GM21390 (cell line): ENCODE measurements around the gene KAZN.

Experiments used
- ATAC-seq: cut with Tn5 transposase; IDR thresholded peaks from one replicate; pipeline ENCODE4 v1.9.1; 2021; ENCODE audit not compliant: unreplicated experiment

KAZN gene

DNA sequence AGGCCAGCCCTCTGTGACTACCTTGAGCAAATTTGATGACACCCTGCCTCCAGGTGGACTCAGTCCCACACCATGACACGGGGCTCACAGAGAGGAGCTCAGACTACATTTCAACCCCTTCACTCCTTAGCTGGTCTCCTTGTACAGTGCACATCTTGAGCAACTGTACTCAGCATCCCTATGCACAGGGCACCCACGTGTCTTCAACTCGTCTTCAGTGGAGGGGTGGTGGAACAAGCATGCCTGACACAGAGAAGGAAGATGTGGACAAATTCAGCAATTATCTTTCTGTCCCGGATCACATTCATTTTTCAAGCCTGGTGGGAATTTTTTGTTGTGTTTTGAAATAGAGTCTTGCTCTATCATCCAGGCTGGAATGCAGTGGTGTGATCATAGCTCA lies 213.7 kb downstream of the KAZN start:
- no peak for ATAC-seq

DNA sequence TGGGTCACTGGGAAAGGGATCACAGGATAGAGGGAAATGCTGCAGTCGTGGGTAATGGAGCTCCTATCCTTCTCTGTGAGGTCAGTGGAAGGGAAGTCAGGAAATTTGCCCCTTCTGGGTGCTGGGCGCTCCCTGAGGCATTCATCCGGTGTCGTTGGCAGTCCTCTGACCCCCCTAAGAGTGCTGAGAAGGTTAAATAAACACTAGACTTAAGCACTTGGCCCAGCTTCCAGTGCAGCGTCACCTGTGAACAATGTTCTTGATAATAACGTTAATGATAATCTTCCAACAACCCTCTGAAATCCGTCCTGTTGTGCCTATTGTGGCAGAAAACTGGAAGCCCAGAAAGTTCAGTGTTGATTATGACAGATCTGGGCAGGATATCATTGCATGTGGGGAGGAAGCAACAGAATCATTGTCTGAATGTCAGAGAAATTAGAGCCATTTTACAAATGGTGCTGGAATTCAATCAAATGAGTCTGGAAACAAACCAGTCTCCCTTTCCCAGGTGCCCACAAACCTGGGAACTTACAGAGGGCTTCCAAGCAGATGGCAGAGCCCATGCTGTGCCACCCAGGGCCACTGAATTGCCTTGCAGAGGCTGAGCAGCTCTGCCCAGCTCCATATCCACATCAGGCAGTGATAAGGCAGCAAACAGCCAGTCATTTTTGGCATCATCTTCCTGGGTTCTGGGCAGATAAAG lies 216.8 kb downstream of the KAZN start:
- no peak for ATAC-seq

DNA sequence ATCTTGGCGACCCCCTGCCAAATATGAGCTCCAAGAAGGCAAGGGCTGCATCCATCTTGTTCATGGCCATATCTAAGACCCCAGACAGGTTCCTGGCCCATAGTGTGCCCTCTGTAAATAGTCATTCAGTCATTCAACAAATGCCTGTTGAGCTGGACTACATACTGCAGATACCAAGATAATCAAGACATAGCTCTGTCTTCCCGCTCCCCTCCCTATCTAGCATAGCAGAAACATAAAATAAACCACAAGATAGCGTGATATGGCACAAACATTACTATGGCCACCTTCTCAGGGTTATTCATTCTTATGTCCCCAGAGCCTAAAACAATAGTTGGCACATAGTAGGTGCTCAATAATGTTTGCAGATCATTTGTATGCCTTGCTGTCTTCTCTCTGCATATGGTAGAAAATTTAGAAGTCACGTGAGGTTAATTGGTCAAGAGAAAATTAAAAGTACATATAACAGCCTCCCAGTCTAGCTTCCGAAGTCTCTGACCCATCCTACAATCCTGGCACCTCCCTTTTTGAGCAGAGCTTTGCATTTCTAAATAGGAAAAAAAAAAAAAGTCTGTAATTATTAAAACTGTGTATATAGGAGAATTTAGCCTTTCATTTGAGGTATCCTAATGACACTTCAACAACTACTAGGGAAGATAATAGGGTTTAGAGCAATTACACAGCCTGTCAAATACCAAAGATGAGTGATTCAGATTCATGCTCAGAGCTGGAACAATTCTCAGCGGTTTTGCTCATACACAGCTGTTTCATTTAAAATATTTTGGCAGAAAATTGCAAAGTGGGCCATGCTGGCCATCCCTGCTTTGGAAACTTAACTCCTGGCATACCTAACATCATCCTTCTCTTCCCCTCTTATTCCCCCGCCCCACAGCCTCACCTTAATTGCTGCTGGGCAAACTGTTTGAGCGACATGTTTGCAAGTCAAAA lies 219.0 kb downstream of the KAZN start:
- no peak for ATAC-seq

DNA sequence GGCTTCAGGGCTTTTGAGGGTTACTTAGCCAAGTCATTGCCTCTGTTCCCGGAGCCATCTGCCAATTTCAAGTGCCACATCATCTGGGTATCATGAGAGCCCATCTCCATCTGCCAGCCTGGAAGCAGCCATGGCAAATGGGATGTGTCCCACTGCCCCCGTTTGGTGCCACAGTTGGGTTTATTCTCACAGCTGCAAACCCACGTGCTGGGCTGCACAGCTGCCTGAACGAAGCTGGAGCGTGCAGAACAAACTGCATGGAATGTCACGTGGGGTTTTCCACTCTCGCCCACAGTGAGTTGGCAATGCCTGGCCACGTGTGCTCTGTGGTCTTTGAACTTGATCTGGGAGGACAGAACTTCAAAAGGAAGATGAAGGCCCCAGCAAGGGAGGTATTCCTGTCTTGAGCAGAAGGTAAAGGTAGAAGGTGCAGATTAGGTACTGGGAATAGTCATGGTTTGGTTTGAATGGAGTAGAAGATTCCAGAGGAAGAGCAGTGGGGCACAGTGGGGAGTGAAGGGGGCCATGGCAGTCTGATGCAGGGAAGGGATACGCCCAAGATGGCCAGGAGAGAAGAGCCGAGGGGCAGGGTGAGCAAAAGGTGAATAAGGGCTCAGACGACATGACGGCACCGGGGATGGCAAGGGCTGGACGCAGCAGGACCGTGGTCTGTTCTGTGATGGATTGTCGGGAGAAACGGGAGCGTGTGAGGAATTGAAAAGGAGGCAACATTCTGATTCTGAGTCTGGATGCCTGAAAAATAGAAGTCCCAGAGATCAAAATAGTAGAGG lies 222.0 kb downstream of the KAZN start:
- no peak for ATAC-seq

DNA sequence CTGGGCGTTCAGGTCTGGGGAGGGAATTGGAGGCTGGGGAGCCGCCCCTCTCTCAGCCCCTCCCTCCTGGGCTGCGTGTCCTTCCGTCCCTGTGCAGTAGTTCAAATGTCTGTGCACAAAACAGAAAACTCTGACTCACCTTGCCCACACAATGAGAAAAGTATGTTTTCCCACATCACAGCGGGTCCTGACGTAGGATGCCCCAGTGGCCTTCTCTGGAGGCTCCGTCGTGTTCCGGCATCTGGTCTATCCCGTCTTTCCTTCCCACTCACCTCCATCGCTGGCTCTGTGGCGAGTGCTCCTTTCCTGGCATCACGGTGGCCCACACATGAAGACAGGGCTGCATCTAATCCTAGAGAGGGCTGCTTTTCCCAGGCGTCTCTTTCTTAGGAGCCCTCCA lies 224.0 kb downstream of the KAZN start:
- ATAC-seq: no peak

DNA sequence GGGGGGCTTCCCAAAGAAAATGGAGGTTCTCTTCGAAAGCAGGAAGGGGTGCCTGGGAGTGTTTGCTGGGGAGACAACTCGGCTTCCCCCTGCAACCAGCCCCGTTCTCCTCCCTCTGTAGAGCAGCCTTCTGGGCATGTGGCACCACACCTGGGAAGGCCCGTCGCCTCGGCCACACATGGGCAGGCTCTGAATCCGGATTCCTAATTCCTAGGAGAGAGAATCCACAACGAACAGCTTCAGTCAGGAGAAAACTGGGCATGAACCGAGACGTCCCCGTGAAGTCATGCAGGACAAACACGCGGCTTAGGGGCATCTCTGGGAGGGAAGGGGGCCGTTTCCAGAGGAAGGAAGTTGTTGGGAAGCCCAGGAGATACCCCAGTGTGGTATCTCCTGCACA lies 224.5 kb downstream of the KAZN start:
- ATAC-seq: no peak

DNA sequence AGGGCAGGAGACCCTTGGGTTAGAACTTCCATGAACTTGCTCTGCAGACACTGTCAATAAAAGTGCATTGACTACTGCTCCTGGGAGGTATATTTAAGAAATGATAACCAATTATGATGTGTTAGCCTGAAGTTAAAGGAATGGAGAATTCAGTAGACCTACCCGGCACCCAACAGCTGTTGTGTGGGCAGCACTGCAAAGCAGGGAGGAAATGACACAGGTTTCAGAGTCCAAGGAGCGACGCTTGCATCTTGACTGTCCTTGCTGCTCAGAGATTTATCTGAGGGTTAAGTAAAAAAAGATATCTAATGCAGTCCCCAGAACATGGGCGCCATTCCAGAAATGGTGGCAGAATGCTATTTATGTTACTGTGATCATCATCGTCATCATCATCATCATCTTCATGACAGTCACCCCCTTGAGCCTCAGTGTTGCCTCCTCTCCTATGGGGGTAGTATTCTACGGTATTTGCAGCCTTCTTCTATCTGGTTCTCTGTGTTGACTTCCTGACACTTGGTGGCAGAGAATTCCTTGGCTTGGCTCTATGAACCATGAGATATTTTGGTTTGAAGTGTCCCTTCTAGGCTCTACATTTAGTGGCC lies 225.9 kb downstream of the KAZN start:
- no peak for ATAC-seq

DNA sequence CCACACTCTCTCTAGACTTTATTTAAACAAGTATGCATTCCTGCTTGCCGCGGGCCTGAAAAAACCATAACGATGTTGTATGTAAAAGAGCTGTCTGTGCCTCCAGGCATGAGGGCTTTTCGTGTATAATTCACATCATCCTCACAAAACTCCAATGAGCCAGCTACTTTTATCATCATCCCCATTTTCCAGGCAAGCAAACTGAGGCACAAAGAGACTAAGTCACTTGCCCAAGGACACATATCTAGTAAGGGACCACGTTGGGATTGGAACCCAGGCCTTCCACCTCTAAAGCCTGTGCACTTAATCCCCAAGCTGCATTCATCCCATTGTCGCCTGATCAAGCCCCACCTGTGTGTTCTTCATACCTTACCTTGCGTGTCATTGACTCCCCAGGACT lies 226.9 kb downstream of the KAZN start:
- ATAC-seq: no peak

DNA sequence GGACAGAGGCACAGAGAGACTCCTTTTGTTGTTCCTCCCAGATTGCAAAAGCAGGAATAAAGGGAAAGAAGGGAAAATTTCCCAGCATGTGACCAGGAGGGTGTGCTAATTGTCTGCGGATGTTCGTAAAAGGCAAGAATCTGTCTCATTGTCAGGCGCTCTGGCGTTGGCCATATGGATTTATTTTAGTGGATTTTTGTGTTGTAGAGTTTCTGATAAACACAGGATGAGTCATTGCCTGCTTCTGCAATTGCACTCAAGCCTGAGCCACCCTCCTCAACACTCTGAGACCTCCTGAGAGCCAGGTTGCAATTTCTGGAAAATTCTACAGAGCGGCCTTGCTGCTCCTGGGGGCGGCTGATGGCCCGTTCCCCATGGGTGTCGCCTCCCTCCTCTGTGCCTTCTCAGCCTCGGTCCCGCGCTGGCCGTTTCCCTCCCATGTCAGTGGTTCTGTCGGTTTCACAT lies 227.7 kb downstream of the KAZN start:
- no peak for ATAC-seq

DNA sequence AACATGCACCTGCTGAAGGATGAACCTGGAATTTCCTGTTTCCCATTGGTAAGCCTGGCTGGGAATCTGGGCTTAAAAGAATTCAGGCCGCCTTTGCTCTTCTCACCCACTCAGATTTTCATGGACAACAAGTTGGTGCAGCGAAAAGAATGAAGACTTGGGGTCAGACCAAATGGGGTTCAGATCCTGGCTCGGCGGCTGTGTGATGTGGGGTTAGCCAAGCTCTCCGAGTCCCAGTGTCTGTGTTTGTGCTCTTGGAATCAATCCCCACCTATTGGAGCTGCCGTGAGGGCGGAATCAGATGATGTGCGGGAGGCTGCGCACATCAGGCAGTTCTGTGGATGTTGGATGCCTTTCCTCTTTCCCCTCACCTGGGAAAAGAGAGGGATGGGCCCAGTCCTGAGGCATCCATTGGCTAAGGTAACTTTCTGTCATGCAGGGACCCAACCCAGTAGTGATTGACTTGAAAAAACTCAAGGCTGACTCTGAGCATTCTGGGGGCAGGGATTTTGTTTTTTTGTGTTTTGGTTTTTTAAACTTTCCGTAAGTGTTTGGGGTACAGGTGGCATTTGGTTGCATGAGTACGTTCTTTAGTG lies 228.3 kb downstream of the KAZN start:
- ATAC-seq: no peak

DNA sequence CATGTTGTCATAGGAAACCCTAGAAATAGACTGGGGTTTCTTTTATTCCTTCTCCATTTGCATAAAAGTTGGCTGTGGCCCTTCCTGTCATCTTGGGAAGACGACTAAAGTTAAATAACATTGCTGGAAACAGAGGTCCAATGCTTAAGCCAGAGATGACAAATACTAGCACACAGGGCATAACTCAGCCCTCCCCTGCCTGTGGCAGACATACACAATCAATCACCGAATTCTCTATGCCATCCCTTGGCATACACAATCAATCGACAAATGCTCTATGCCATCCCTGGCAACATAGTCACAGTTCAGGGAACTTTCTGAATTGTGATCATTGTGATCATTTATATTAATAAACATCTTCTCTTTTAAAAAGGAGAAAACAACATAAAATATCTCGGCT lies 229.4 kb downstream of the KAZN start:
- ATAC-seq: no peak

DNA sequence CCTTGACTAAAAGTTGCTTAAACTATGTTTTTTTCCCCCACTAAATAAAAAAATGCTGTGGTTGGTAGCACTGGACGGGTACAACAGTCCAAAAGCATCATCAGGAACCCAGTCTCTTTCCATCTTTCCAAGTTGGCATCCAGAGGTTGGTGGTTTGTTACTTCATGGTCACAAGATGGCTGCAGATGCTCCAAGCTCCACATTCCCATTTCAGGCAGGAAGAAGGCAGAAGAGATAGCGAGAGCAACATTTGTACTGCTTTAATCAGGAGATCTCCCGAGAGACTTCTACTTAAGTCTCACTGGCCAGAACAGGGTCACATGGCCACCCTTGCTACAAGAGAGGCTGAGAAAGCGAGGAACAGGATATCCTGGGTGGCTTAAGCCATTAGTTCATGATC lies 230.2 kb downstream of the KAZN start:
- no peak for ATAC-seq

DNA sequence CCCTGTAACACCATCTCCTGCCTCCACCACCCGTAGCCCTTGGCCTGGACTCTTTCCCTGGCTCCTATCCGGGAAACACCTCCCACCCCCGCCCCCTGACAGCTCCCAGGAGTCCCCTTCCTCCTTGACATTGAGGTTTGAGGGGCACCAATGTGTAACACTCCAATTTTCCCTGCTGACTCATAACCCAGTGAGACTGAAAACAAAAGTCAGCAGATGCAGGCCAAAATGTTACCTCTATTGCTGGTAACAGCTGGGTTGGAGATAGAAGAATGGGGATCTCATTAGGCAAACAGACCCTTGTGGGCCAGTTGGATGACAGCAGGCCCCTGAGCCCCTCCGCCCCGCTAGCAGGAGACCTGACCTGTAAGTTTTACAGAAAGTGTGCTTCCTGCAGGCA lies 237.2 kb downstream of the KAZN start:
- no peak for ATAC-seq

DNA sequence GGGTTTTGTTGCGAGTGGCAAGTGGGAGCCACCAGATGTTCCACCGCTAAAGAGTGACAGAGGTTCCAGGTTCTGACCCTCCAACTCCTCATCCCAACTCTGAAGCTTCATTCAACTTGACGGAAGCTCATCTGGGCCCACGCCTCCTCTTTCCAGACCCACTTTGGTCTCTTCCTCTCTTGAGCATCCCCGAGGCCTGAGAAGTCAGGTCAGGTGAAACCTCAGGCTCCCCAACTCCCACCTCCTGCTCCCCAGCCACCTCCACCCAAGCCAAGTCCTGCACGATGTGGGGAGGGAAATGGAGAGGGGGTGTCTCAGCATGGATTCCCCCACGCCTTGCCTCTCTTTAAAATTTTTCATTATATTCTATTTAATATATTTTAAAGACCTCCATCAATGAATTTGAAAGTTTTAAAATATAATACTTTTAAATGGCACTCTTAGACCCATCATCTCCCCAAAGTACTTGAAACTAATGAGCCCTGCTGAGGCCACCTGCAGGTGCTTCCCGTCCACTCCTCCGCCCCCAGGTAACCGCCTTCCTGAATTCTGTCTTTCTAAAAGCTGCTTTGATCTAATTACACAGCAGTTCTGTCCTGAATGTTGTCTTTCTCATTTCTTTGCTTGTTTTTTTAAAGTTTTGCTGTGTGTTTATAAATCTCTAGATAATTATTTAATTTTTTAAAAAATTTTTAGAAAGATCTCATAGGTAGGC lies 238.1 kb downstream of the KAZN start:
- ATAC-seq: no peak

DNA sequence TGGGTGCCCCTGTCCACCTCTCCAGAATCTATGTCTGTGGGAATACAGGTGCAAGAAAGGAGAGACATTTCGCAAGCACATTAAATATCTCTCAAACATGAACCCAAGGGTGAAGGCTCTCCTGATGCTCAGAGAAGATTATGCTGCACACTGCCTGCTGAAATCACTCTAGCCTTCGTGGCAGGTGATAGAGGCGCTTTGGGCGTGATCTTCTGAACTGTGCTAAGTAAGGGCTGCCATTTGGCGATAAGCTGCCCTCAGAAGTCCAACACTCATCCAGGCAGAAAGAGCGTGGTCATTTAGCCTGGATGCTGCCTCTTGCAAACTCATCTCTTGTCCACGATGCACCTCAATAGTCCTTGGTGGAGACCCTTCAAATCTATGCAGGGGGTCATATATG lies 241.9 kb downstream of the KAZN start:
- no peak for ATAC-seq

DNA sequence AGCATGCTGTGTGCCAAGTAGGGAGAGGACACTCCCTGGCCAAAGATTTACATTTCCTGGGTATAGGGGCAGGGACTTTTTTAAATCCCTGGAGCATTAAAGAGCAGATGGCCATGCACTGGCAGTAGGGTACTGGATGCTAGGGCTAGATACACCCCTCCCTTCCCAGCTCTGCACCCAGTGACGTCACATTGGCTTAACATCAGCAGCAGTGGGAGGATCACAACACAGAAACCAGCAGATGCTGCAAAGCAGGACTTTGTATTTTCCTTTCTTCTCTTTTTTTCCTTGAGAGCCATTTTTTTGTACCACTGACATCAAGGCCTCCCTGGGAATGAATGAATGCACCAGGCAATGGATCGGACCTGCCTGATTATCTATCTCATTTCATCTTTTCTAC lies 243.0 kb downstream of the KAZN start:
- no peak for ATAC-seq

DNA sequence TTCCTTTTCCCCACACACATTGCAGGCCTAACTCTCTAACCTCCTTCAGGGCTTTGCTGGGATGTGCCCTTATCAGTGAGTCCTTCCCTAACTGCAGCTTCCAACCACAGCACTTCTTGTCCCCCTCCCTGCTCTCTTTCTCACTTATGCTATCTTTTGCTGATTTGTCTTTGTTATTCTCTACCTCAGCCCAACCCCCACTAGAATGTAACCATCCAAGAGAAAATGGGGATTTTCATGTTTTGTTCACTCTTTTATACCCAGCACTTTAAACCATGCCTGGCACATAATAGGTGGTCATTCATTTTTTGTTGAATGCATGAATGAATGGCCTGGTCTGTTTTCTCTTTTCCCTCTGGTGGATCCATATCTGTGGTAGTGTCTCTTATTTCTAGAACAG lies 243.5 kb downstream of the KAZN start:
- no peak for ATAC-seq

DNA sequence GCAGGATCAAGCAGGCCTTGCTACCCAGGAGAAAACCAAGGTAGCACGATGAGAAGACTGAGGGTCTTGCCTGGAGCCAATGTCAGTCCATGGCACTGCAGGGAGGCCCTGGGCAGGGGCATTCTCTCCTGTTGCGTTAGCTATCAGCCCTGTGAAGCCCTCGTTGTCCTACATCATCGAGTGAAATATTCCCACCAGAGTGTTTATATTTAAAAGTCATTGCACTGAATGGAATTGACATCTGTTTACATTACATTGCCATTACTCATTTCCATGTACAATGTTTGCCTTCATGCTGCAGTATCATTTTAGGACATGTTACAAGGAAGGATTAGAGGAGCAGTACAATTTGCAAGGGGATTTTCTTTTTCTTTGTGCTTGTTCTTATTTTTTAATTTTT lies 243.9 kb downstream of the KAZN start:
- ATAC-seq: no peak

DNA sequence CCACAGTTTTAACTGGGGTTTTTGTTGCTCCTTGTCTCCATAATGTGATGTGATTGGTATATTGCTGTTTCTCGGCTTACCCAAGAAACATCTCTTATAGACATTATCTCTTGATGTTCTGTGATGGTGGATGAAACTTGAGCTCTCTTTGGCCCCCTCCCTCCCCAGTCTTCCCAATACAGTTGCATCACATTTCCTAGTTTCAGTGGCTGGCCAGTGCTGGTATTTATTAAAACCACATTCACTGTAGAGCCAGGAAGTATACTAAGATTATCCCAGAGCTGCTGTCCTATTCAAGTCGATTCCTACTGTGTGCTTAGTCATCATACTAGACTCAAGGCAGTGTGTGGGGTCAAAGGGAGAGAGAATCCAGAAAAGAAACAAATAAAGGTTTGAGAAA lies 244.4 kb downstream of the KAZN start:
- no peak for ATAC-seq

DNA sequence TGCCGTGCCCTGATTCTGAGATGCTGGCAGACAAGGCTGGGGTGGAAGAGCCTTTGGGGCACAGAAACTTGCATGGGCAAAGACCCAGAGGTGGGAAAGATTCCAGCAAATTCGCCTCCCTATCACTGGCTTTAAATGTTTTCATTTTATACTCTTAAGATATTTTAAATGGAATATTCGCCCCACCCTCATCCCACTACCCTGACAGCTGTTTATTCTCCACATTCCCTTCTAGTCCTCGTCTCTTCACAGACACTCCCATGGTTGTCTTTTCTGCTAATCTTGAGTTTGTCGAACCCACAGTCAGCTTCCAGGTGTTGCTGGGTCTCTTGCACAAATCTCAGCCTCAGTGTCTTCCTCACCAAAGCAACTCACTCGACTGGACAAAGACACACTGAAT lies 245.0 kb downstream of the KAZN start:
- ATAC-seq: no peak
